DOHH2 (cell line): ENCODE measurements around the gene JAK1.

Experiments used
- H3F3A ChIP-seq: fragments of 200-600 bp; sonication (generic), shearing (Covaris generic); 2 replicates; pipeline ENCODE4 v1.6.0; 2016; ENCODE audit warnings: antibody characterized with exemption, mild to moderate bottlenecking; ENCODE audit not compliant: control insufficient read depth, insufficient read depth
- H3K27ac ChIP-seq: fragments of 200-600 bp; sonication (generic); 2 replicates; pipeline ENCODE4 v1.5.1; 2014; ENCODE audit warnings: low read depth, mild to moderate bottlenecking, low read length, moderate library complexity
- H3K27me3 ChIP-seq: fragments of 200-600 bp; sonication (generic); 2 replicates; pipeline ENCODE4 v1.6.1; 2014; ENCODE audit warnings: mild to moderate bottlenecking, low read length, mixed read lengths; ENCODE audit not compliant: control insufficient read depth
- H3K36me3 ChIP-seq: fragments of 200-600 bp; sonication (generic); 2 replicates; pipeline ENCODE4 v1.6.1; 2014; ENCODE audit warnings: mild to moderate bottlenecking, low read length, moderate library complexity, mixed read lengths; ENCODE audit not compliant: control insufficient read depth
- H3K4me1 ChIP-seq: fragments of 200-600 bp; sonication (generic); 2 replicates; pipeline ENCODE4 v1.6.1; 2014; ENCODE audit warnings: mild to moderate bottlenecking, low read length, mixed read lengths; ENCODE audit not compliant: control insufficient read depth
- H3K4me2 ChIP-seq: fragments of 200-600 bp; sonication (generic); 2 replicates; pipeline ENCODE4 v1.6.0; 2014; ENCODE audit warnings: mild to moderate bottlenecking, low read length, moderate library complexity
- H3K4me3 ChIP-seq: fragments of 200-600 bp; sonication (generic); 2 replicates; pipeline ENCODE4 v1.5.1; 2014; ENCODE audit warnings: mild to moderate bottlenecking, low read length, mixed read lengths
- H3K79me2 ChIP-seq: fragments of 200-600 bp; sonication (generic); 2 replicates; pipeline ENCODE4 v1.6.1; 2014; ENCODE audit warnings: mild to moderate bottlenecking, low read length, mixed read lengths; ENCODE audit not compliant: control insufficient read depth
- H3K9me2 ChIP-seq: fragments of 200-600 bp; sonication (generic); replicated peaks from 2 replicates; pipeline ENCODE4 v1.6.1; 2014; ENCODE audit warnings: mild to moderate bottlenecking, low read length, mixed read lengths; ENCODE audit not compliant: control insufficient read depth
- H3K9me3 ChIP-seq: fragments of 200-600 bp; sonication (generic); 2 replicates; pipeline ENCODE4 v1.6.1; 2014; ENCODE audit warnings: antibody characterized with exemption, low read length, mixed read lengths; ENCODE audit not compliant: control insufficient read depth, insufficient read depth
- H4K20me1 ChIP-seq: fragments of 200-600 bp; sonication (generic); 2 replicates; pipeline ENCODE4 v1.6.0; 2014; ENCODE audit warnings: low read depth, mild to moderate bottlenecking, antibody characterized with exemption, low read length, moderate library complexity; ENCODE audit not compliant: control insufficient read depth, insufficient read depth
- EZH2phosphoT487 ChIP-seq: fragments of 200-600 bp; sonication (generic); IDR thresholded peaks from 2 replicates; pipeline ENCODE4 v1.6.1; 2017; ENCODE audit warnings: borderline replicate concordance, mild to moderate bottlenecking, antibody characterized with exemption, low read length, moderate library complexity, mixed read lengths
- TF ChIP-seq, protein P1 (sequence below): fragments of 200-600 bp; sonication (generic); IDR thresholded peaks from one replicate; pipeline ENCODE4 v1.5.1; 2014; ENCODE audit warnings: antibody characterized with exemption, mild to moderate bottlenecking, low read depth, low read length; ENCODE audit not compliant: poor library complexity, severe bottlenecking

The JAK1 gene

DNA sequence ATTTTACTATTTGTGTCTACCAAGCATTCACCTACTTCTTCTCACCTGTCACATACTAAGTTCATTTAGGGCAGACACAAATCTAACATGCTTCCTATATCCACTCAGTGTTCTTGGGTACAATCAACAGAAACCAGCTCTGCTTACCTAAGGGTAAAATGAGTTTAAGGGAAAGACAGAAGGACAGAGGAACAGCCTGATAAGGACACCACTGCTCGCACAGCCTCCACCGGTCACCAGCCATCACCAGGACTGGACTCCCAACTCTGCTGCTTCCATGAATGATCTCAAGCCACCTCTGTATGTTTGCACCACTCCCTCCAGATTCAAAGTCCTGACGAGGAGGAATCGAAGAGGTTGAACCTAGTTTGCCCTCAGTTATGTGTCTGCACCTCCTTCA lies 72.4 kb downstream of the JAK1 start:
- TF ChIP-seq EZH2phosphoT487 = no peak
- TF ChIP-seq, protein P1, sequence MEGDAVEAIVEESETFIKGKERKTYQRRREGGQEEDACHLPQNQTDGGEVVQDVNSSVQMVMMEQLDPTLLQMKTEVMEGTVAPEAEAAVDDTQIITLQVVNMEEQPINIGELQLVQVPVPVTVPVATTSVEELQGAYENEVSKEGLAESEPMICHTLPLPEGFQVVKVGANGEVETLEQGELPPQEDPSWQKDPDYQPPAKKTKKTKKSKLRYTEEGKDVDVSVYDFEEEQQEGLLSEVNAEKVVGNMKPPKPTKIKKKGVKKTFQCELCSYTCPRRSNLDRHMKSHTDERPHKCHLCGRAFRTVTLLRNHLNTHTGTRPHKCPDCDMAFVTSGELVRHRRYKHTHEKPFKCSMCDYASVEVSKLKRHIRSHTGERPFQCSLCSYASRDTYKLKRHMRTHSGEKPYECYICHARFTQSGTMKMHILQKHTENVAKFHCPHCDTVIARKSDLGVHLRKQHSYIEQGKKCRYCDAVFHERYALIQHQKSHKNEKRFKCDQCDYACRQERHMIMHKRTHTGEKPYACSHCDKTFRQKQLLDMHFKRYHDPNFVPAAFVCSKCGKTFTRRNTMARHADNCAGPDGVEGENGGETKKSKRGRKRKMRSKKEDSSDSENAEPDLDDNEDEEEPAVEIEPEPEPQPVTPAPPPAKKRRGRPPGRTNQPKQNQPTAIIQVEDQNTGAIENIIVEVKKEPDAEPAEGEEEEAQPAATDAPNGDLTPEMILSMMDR = no peak
- Histone ChIP-seq H3F3A (no peaks in the 10 kb centered on the region), H3K4me3 (no peak overlapping the region), H3K27ac (no peak overlapping the region), H3K27me3 (no peaks in the 10 kb centered on the region), H3K79me2 (peaks cover 97% of the 10 kb centered on the region), H3K4me1 (peaks cover 66% of the 10 kb centered on the region), H3K4me2 (no peak overlapping the region), H3K36me3 (no peaks in the 10 kb centered on the region), H3K9me2 (no peaks in the 10 kb centered on the region), H3K9me3 (no peaks in the 10 kb centered on the region), H4K20me1 (peaks cover 15% of the 10 kb centered on the region; the same call in 1 of the 2 replicates)

- Histone ChIP-seq H3K4me2 (no peak overlapping the region), H3K27me3 (no peaks in the 10 kb centered on the region), H3K9me2 (no peaks in the 10 kb centered on the region), H3K9me3 (no peaks in the 10 kb centered on the region), H3K27ac (no peak overlapping the region), H3K36me3 (no peaks in the 10 kb centered on the region), H4K20me1 (peaks cover 15% of the 10 kb centered on the region; the same call in 1 of the 2 replicates), H3F3A (no peaks in the 10 kb centered on the region), H3K4me1 (peaks cover 55% of the 10 kb centered on the region), H3K4me3 (no peak overlapping the region), H3K79me2 (peaks cover 97% of the 10 kb centered on the region)
- TF ChIP-seq, protein P1 = no peak
- no peak for TF ChIP-seq EZH2phosphoT487
Observed at GRCh38 chr1:64892576-64893573, 73.5 kb downstream of the JAK1 start.

DNA sequence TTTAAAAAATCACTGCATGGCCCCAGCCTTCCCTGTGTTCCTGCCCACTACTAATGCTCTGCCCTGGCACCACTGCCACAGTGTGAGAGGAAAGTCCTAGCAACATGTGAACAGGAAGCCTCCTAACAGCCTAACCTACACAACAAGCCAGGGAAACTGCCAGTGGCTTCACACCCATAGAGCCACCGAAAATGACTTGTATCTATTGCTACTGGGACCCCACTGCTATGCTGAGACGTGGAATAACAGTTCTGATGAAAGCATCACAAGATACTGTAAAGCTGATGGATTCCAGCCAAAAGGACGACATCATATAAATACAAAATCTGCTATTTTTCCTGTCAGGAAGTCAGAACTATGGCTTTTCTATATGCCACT lies 74.9 kb downstream of the JAK1 start:
- no peak overlapping the region for H3K4me2 ChIP-seq
- H3K79me2 ChIP-seq = peaks cover 99% of the 10 kb centered on the region
- no peaks in the 10 kb centered on the region for H3K36me3 ChIP-seq
- H3F3A ChIP-seq = no peaks in the 10 kb centered on the region
- H3K4me3 ChIP-seq = no peak overlapping the region
- TF ChIP-seq, protein P1 = no peak
- TF ChIP-seq EZH2phosphoT487 = no peak
- H3K4me1 ChIP-seq = peaks cover 44% of the 10 kb centered on the region
- no peak overlapping the region for H3K27ac ChIP-seq
- H3K27me3 ChIP-seq = no peaks in the 10 kb centered on the region
- H3K9me3 ChIP-seq = no peaks in the 10 kb centered on the region
- H4K20me1 ChIP-seq = peaks cover 12% of the 10 kb centered on the region; the same call in 1 of the 2 replicates
- H3K9me2 ChIP-seq = no peaks in the 10 kb centered on the region
